UCSD-AML1 (cell line): Measurements from ENCODE around the gene RPS27.

Source experiments
- DNase-seq: peaks from one replicate; lab custom pipeline; 2025; ENCODE audit not compliant: unreplicated experiment; lab: John Stamatoyannopoulos, UW

The RPS27 gene

DNA sequence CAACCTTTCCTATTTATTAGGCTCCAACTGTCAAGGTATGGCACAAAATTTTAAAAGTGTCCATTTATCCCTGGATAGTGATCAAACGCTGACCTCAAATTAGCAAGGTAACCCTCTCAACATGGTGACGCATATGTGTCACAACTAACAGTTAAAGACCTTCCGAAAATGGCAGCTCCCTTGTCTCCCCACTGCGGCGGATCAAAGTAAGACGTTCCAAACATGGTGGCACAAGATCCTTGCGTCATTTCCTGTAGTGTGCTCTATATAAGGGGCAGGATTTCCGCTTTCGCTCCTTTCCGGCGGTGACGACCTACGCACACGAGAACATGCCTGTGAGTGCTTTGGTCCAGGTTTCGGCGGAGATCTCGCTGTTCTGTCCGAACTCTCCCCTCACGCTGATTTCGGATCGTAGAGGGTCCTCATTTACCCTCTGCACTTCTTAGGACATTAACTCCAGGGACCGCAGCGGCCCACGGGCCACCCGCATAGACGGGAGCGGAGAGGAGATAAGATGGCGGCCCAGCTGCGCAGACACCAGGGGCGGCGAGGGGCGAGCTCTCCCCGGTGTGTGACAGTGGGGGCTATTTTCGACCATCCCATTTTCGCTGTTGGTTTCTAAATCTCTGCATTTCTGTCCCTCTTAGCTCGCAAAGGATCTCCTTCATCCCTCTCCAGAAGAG, at the start of gene RPS27:
Gene RPS27, plus strand, starts transcription at position 295 of the 683 bp plus-strand sequence. Its CDS starts 35 bp downstream, at position 330.
- DNase-seq, result peak; percentile 86

GRCh38 chr1:153941826-153942725, 48.5 kb upstream of the RPS27 start:
- no peak for DNase-seq

- no peak for DNase-seq
Measured at GRCh38 chr1:153942766-153943549, 47.6 kb upstream of the RPS27 start.

DNA sequence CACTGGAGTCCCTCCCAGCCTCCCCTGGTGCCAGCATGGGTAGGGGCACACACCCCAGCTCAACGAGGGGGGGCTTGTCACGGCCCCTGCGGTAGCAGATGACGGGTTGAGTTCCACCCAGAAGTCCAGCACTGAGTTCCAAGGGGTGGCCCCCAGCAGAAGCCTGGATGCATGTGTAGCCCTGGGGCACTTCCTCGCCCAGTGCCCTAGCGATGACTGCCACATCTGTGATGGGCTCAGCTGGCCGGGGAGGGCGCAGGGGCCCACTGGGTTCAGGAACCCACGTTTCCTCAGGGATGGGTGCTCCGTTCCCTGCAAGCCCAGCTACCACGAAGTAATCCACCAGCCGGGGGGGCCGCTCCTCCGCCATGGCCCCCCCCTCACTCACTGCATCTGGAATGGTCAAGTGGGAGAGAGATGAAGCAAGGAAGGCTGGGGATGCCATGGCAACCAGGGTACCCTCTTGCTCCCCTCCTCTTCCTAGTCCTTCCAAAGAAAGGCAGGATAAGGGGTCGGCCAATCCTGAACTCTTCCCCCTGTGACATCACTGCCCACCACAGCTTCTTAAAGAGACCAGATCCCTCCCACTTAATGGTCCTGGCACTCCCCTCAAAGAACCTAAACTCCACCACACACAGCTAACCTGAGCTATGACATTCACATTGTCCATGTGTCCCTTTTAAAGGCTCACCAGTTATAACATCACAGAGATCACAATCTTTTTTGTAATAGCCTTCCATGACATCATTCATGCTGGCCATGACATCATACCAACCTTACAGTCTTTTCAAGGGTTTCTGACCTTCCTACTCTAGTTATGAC, 46.3 kb upstream of the RPS27 start:
- DNase-seq, result no peak

- no peak for DNase-seq
Measured at GRCh38 chr1:153944827-153945117, 45.8 kb upstream of the RPS27 start.

- peak; percentile 83 for DNase-seq
Measured at GRCh38 chr1:153945131-153945794, 45.3 kb upstream of the RPS27 start.

DNA sequence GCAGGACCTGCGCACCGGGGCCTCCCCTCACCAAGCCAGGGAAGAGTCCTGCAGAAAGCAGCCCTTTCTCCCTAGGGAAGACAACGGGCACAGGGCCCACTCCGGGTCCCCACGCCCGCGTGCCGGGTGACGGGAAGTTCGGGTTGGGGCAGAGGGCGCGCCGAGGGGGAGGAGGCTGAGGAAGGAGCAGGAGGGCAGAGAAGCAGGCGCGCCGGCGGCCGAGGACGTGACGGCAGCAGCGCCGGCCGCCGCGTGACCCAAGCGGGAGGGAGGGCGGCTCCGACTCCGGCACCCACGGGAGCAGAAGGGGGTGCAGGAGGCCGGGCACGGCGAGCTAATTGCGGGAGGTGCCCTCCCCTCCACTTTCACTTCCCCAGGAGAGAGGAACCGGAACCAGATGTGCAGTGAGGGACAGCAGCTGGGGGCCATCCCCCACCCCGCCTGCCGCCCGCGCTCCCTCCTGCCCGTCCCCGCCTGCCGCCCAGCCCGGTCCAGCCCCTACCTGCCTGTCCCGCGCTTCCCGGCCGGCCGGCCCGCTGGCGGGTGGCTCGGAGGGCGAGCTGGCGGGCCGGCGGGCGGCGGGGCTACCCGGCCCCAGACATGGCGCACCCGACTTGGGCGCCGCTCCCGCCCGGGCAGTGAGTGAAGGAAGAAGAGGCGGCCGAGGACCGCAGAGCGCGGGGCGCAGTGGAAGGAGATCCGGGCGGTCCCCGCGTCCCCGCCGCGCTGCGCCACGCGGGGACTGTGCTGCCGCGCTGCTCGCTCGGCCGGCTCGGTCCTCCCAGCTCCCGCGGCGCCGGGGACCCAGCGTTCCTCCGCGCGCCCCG, 44.6 kb upstream of the RPS27 start:
- peak; percentile 88 for DNase-seq

- peak; percentile 87 for DNase-seq
Measured at GRCh38 chr1:153946622-153947241, 43.8 kb upstream of the RPS27 start, which contains the start of gene DENND4B. Gene DENND4B, minus strand, starts transcription at chr1:153946718. Its CDS starts 2,344 bp downstream, at chr1:153944374.

DNA sequence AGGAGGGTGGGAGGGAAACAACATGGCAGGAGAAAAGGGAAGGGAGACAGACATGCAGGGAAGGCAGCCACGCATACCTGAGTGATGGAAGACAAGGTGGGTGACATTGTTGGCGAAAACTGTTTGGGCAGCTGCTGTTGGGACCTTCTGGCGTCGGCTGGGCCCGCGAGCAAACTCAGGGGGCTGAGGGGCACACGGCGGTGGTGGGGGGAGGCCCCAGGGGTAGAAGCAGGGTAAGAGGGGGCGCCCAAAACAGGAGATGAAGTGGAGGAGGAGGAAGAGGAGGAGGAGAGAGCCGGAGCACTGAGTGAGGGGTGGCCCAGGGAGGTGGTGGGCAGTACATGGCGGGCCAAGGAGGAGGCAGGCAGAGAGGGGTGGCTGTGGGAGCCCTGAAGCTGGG, 39.4 kb upstream of the RPS27 start:
- no peak for DNase-seq

- DNase-seq, result no peak
Measured at GRCh38 chr1:153951801-153952200, 38.8 kb upstream of the RPS27 start.

DNA sequence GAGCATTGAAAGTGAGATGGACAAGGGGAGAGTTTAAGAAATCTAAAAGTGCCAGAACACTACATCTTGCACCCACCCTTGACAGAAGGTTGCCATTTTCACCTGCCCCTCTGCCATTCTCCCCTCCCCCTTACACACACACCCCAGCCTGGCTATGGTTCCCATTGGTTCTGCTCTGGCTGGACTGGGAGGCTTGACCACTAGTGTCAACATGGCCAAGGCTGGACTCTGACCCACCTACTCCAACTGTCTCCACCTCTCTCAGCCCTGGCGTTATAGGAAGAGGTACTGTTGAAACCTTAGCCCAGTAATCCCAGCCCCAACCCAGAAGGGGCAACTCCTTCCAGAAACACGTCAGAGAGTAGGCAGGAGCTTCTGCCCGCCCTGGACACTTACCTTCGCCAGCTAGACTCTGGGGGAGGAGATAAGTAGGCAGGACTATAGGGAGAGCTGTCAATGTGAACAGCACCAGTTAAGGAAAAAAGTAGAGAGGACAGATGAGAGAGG, 36.6 kb upstream of the RPS27 start:
- DNase-seq, result no peak

GRCh38 chr1:153954826-153955225, 35.7 kb upstream of the RPS27 start:
- DNase-seq, result no peak

DNA sequence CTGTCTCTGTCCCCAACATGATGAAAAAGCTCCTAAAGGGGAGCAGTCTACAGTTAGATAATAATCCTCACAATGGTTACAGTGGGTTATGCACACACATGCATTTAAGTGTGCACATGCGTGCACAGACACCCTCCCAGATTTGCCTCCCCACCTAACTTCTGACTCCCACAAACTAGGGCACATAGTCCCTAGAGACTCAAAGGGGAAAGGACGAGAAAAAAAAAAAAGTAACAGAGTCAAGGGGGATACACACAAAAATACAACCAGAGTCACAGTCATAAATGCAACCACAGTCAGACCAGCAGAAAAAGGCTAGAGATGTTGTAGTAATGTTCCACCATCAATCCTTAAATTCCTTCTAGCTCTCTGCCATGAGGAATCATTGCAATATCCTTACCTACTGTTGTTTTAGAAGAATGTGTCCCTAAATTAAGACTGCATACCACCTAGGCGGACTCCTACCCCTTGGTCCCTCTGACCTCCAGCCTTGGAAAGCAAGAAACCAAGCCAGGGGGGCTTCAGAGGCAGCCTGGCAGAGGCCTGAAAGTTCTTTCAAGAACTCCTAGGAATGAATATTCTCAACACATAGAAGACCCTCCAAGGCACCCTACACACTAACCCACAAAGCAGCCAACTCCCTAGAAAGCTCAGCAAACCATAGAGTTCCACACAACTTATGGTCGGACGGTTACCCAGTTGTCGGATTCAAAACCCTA, 33.4 kb upstream of the RPS27 start:
- DNase-seq, result no peak

- DNase-seq, result peak; percentile 64
Measured at GRCh38 chr1:153957744-153958110, 32.8 kb upstream of the RPS27 start.

DNA sequence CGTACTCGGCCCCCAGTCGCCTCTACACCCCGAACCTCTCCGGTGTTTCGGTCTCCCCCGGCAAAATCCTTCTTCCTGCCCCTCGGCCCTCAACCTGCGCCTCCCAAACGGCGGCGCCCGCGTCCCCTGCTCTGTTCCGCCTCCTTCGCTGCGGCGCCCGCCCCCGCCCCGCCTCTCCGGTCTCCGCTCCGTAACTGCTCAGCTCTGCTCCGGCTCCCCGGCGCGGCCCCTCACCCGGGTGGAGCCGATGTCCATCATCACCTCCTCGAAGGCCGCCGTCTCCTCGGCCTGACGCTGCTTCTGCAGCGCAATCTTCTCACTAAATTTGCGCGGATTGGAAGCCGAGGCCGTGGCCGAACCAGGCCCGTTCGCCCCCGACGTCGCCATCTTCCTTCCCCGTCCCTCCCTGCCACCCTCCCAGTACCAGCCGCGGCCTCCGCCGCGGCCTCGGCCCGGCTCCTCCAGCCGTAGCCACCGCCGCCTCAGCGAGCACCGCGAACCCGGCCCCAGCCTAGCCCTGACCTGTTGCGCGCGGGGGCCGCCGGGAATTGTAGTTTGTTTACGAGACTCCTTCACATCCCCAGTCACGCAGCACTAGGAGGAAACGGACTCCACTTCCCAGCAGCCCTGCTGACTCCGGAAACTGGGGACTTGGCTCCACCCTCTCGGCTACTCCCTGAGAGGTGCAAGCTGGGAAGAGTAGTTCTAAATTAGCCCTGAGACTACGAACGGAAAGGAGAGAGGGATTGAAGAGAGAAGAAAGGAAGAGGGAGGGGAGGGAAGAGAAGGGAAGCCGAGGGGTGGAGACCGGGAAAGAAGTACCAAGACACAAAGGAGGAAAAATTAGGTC, 32.2 kb upstream of the RPS27 start, which contains the start of gene CRTC2:
Gene CRTC2, minus strand, starts transcription at position 502 of the 850 bp plus-strand sequence. Its CDS starts 115 bp downstream, at position 387.
- DNase-seq, result peak; percentile 94

DNA sequence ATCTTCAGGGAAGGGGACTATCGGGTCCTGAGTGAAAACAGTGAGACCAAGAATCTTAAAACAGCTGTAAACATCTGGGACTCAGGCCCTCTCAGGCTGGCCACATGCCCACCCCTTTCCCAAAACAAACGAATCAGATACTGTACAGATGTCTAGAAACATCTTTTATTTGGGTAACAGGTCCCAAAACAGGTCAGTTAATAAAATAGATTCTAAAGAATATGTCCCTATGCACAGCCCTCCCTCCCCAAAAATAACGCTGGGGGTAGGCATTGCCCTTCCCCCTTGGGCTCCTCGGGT, 31.7 kb upstream of the RPS27 start:
- DNase-seq, result no peak

DNA sequence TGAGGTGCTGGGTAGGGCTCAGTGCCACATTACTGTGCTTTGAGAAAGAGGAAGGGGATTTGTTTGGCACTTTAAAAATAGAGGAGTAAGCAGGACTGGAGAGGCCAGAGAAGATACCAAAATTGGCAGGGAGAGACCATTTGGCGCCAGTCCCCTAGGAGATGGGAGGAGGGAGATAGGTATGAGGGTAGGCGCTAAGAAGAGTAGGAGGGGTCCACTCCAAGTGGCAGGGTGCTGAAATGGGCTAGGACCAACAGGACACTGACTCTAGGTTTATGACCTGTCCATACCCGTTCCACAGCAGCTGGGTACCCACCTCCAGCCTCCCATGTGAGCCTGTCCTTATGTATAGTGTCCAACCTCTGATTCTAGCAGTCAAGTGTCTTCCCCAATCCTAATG, 31.1 kb upstream of the RPS27 start:
- DNase-seq, result no peak
